Liver (tissue), 9 donors: Measurements from ENCODE around the gene CAPG. TPM values are rescaled to one million over a fixed set of nuclear protein-coding genes. Genes with fewer than 3 reads are reported as not detected.
"Not testable (repeated sequence)": the region's sequence is repeated elsewhere in the genome, so short reads cannot be mapped to it uniquely, and the experiment has no call there.

ENCODE experiments used
- DNase-seq: peaks from one replicate; pipeline ENCODE4 v3.0.0-alpha.2; 2017; ENCODE audit warnings: low spot score
- H3K27ac ChIP-seq, 2 donors: one replicate each; pipeline ENCODE4 v1.7.0; 2013; ENCODE audit warnings: inconsistent platforms in 2 of 2, low read length in 2 of 2, control low read depth in 1 of 2, low read depth in 1 of 2, mild to moderate bottlenecking in 1 of 2
- H3K27me3 ChIP-seq, 4 donors: one replicate each; pipeline versions ENCODE4 v1.6.1 to v1.7.0; 2013; ENCODE audit warnings: low read length in 3 of 4, inconsistent platforms in 1 of 4, mild to moderate bottlenecking in 1 of 4, moderate library complexity in 1 of 4; ENCODE audit not compliant: control insufficient read depth in 4 of 4, insufficient read depth in 4 of 4
- H3K36me3 ChIP-seq, 4 donors: one replicate each; pipeline versions ENCODE4 v1.6.1 to v1.7.0; 2013; ENCODE audit warnings: low read length in 3 of 4, mild to moderate bottlenecking in 3 of 4, low read depth in 1 of 4, moderate library complexity in 1 of 4; ENCODE audit not compliant: control insufficient read depth in 4 of 4, insufficient read depth in 3 of 4
- H3K4me1 ChIP-seq, 4 donors: one replicate each; pipeline versions ENCODE4 v1.6.1 to v1.7.0; 2013; ENCODE audit warnings: low read length in 3 of 4, mild to moderate bottlenecking in 3 of 4, moderate library complexity in 1 of 4; ENCODE audit not compliant: control insufficient read depth in 4 of 4, insufficient read depth in 4 of 4
- H3K4me3 ChIP-seq, 3 donors: one replicate each; pipeline versions ENCODE4 v1.6.1 to v1.7.0; 2013; ENCODE audit warnings: low read length in 3 of 3, control low read depth in 1 of 3, low read depth in 1 of 3, mild to moderate bottlenecking in 1 of 3
- H3K9ac ChIP-seq, 2 donors: one replicate each; pipeline ENCODE4 v1.7.0; 2013; ENCODE audit warnings: low read length in 2 of 2, mild to moderate bottlenecking in 2 of 2, moderate library complexity in 2 of 2, control low read depth in 1 of 2, low read depth in 1 of 2
- H3K9me3 ChIP-seq, 4 donors: one replicate each; pipeline versions ENCODE4 v1.6.1 to v1.7.0; 2013; ENCODE audit warnings: low read length in 3 of 4; ENCODE audit not compliant: control insufficient read depth in 4 of 4
- ATF3 ChIP-seq: IDR thresholded peaks from 2 replicates; pipeline ENCODE4 v1.6.1; 2016; ENCODE audit warnings: antibody characterized with exemption
- EGR1 ChIP-seq, 2 donors: IDR thresholded peaks; 2 replicates each; pipeline ENCODE4 v1.6.1; 2016 to 2018; ENCODE audit warnings: antibody characterized with exemption in 2 of 2, low read depth in 2 of 2
- GABPA ChIP-seq, 2 donors: IDR thresholded peaks in 1 of 2; conservative IDR thresholded peaks in 1 of 2; 2 replicates each; pipeline ENCODE4 v1.6.1; 2016; ENCODE audit warnings: antibody characterized with exemption in 2 of 2, mild to moderate bottlenecking in 1 of 2, moderate library complexity in 1 of 2
- HNF4G ChIP-seq: IDR thresholded peaks from 2 replicates; pipeline ENCODE4 v1.6.1; 2016; ENCODE audit warnings: antibody characterized with exemption
- MAX ChIP-seq: IDR thresholded peaks from 2 replicates; pipeline ENCODE4 v1.6.1; 2016; ENCODE audit warnings: antibody characterized with exemption
- NR2F2 ChIP-seq: IDR thresholded peaks from 2 replicates; pipeline ENCODE4 v1.6.1; 2016; ENCODE audit warnings: antibody characterized with exemption
- RAD21 ChIP-seq, 2 donors: IDR thresholded peaks; 2 replicates each; pipeline ENCODE4 v1.6.1; 2016; ENCODE audit warnings: antibody characterized with exemption in 2 of 2, mild to moderate bottlenecking in 2 of 2
- SP1 ChIP-seq: IDR thresholded peaks from 2 replicates; pipeline ENCODE4 v1.6.1; 2018; ENCODE audit warnings: antibody characterized with exemption, mild to moderate bottlenecking
- TAF1 ChIP-seq: conservative IDR thresholded peaks from 2 replicates; pipeline ENCODE4 v1.6.1; 2016; ENCODE audit warnings: antibody characterized with exemption, mild to moderate bottlenecking
- YY1 ChIP-seq: IDR thresholded peaks from 2 replicates; pipeline ENCODE4 v1.6.1; 2016; ENCODE audit warnings: antibody characterized with exemption, mild to moderate bottlenecking
- WGBS: extraction: QIAGEN DNeasy Blood & Tissue Kit; methylation state at CpG from one replicate; pipeline ENCODE4 v1.1.7; 2013; 5-methylcytosine and 5-hydroxymethylcytosine counted together
- polyA plus RNA-seq, 2 donors: library from polyadenylated mRNA; stranded (reverse) in 1 of 2; unstranded in 1 of 2; fragments of 200-250 nt in 1 of 2; fragments of >200 nt in 1 of 2; fragmentation: Nextera tagmentation in 1 of 2; extraction: Ambion mirVana in 1 of 2; gene quantifications; one replicate each; pipeline versions ENCODE4 v1.2.1 to v1.2.3, GENCODE V29; 2013 to 2015
- total RNA-seq, 2 donors: library from RNA; depleted of rRNA; stranded (reverse); fragments of >200 nt; gene quantifications; one replicate each; pipeline ENCODE4 v1.2.3, GENCODE V29; 2014
- TF ChIP-seq, protein P1 (sequence below): IDR thresholded peaks from 2 replicates; pipeline ENCODE4 v1.6.1; 2016; ENCODE audit warnings: antibody characterized with exemption, mild to moderate bottlenecking
- TF ChIP-seq, protein P2 (sequence below): IDR thresholded peaks from 2 replicates; pipeline ENCODE4 v1.6.1; 2016; ENCODE audit warnings: antibody characterized with exemption
- TF ChIP-seq, protein P3 (sequence below): fragments of 150-350 bp; IDR thresholded peaks from 2 replicates; pipeline ENCODE4 v1.5.1; 2017; ENCODE audit warnings: improper control_type of control experiment, low read depth, low read length; ENCODE audit not compliant: missing input control
- donor health status: healthy.
- donor health status: healthy.
- donor health status: healthy.
- donor health status: healthy.
- donor health status: healthy.

Gene CAPG
- total and polyA plus RNA-seq, 4 donors, result 2.7 to 19.3 (median 5.2) TPM

GRCh38 chr2:85414761-85415553 is 4.8 kb upstream of the CAPG start:
- peaks cover 11 to 29% (median 19%) of the 10 kb centered on the region in 4 donors for H3K4me1 ChIP-seq
- no peak for DNase-seq
- H3K27me3 ChIP-seq, result no peaks in the 10 kb centered on the region
- H3K9me3 ChIP-seq, result no peaks in the 10 kb centered on the region
- no peak overlapping the region for H3K4me3 ChIP-seq
- H3K9ac ChIP-seq, result no peak overlapping the region
- H3K27ac ChIP-seq, result no peak overlapping the region
- WGBS, result 95% methylated on average over 7 of the region's 7 CpGs
- H3K36me3 ChIP-seq, result no peaks in the 10 kb centered on the region
- TF ChIP-seq NR2F2 (no peak), HNF4G (no peak), RAD21 (IDR thresholded peaks at IDR 0.05) (no peak), MAX (no peak), TAF1 (no peak), GABPA (IDR thresholded peaks at IDR 0.05 in 1 of 2, conservative IDR thresholded peaks at IDR 0.05 in 1 of 2) (no peak), ATF3 (no peak), YY1 (no peak), SP1 (no peak), EGR1 (IDR thresholded peaks at IDR 0.05; ENCODE audit: low read depth in 2 of 2) (no peak)
- TF ChIP-seq, protein P1, sequence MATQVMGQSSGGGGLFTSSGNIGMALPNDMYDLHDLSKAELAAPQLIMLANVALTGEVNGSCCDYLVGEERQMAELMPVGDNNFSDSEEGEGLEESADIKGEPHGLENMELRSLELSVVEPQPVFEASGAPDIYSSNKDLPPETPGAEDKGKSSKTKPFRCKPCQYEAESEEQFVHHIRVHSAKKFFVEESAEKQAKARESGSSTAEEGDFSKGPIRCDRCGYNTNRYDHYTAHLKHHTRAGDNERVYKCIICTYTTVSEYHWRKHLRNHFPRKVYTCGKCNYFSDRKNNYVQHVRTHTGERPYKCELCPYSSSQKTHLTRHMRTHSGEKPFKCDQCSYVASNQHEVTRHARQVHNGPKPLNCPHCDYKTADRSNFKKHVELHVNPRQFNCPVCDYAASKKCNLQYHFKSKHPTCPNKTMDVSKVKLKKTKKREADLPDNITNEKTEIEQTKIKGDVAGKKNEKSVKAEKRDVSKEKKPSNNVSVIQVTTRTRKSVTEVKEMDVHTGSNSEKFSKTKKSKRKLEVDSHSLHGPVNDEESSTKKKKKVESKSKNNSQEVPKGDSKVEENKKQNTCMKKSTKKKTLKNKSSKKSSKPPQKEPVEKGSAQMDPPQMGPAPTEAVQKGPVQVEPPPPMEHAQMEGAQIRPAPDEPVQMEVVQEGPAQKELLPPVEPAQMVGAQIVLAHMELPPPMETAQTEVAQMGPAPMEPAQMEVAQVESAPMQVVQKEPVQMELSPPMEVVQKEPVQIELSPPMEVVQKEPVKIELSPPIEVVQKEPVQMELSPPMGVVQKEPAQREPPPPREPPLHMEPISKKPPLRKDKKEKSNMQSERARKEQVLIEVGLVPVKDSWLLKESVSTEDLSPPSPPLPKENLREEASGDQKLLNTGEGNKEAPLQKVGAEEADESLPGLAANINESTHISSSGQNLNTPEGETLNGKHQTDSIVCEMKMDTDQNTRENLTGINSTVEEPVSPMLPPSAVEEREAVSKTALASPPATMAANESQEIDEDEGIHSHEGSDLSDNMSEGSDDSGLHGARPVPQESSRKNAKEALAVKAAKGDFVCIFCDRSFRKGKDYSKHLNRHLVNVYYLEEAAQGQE, result no peak
- TF ChIP-seq, protein P2, sequence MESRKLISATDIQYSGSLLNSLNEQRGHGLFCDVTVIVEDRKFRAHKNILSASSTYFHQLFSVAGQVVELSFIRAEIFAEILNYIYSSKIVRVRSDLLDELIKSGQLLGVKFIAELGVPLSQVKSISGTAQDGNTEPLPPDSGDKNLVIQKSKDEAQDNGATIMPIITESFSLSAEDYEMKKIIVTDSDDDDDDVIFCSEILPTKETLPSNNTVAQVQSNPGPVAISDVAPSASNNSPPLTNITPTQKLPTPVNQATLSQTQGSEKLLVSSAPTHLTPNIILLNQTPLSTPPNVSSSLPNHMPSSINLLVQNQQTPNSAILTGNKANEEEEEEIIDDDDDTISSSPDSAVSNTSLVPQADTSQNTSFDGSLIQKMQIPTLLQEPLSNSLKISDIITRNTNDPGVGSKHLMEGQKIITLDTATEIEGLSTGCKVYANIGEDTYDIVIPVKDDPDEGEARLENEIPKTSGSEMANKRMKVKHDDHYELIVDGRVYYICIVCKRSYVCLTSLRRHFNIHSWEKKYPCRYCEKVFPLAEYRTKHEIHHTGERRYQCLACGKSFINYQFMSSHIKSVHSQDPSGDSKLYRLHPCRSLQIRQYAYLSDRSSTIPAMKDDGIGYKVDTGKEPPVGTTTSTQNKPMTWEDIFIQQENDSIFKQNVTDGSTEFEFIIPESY, result no peak
- TF ChIP-seq, protein P3, sequence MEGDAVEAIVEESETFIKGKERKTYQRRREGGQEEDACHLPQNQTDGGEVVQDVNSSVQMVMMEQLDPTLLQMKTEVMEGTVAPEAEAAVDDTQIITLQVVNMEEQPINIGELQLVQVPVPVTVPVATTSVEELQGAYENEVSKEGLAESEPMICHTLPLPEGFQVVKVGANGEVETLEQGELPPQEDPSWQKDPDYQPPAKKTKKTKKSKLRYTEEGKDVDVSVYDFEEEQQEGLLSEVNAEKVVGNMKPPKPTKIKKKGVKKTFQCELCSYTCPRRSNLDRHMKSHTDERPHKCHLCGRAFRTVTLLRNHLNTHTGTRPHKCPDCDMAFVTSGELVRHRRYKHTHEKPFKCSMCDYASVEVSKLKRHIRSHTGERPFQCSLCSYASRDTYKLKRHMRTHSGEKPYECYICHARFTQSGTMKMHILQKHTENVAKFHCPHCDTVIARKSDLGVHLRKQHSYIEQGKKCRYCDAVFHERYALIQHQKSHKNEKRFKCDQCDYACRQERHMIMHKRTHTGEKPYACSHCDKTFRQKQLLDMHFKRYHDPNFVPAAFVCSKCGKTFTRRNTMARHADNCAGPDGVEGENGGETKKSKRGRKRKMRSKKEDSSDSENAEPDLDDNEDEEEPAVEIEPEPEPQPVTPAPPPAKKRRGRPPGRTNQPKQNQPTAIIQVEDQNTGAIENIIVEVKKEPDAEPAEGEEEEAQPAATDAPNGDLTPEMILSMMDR, result no peak

DNA sequence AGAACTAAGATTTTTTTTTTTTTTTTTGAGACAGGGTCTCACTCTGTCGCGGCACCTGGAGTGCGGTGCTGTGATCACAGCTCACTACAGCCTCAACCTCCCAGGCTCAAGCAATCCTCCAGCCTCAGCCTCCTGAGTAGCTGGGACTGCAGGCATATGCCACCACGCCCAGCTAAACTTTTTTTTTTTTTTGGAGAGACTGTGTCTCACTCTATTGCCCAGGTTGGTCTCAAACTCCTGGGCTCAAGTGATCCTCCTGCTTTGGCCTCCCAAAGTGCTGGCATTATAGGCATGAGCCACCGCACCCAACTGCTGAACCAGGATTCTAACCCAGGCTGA is 4.2 kb upstream of the CAPG start:
- not testable (repeated sequence) for H3K27ac ChIP-seq, H3K27me3 ChIP-seq, H3K36me3 ChIP-seq, DNase-seq, H3K9me3 ChIP-seq, H3K4me3 ChIP-seq, H3K9ac ChIP-seq
- WGBS, result 90% methylated on average over 5 of the region's 5 CpGs
- peaks cover 10 to 23% (median 15%) of the 10 kb centered on the region in 4 donors for H3K4me1 ChIP-seq
